HepG2 (cell line): ENCODE measurements around the gene KCNIP4.

Experiments
- CBX2 ChIP-seq, 2 experiments: fragments of 200-600 bp in 1 of 2; sonication (generic); formaldehyde crosslinking in 1 of 2; IDR thresholded peaks; 2 replicates each; pipeline versions ENCODE4 v1.7.0 to v1.8.1; 2018 to 2022; ENCODE audit warnings: low read depth in 2 of 2, low read length in 1 of 2, mild to moderate bottlenecking in 1 of 2, missing genetic modification reagents in 1 of 2
- ELF4 ChIP-seq: sonication (generic); formaldehyde crosslinking; IDR thresholded peaks from 2 replicates; pipeline ENCODE4 v1.5.0; 2020; ENCODE audit warnings: missing genetic modification reagents, mild to moderate bottlenecking, moderate library complexity, borderline replicate concordance
- EP300 ChIP-seq, 3 experiments: sonication (generic) in 1 of 3; formaldehyde crosslinking in 1 of 3; IDR thresholded peaks; 2 replicates each; pipeline versions ENCODE4 v1.5.1 to v1.6.1; 2011 to 2020; ENCODE audit warnings: low read depth in 2 of 3, low read length in 2 of 3, borderline replicate concordance in 1 of 3, improper control_type of control experiment in 1 of 3, mild to moderate bottlenecking in 1 of 3, missing genetic modification reagents in 1 of 3, moderate library complexity in 1 of 3
- LCORL ChIP-seq, 2 experiments: fragments of 450-650 bp in 1 of 2; sonication (generic) in 1 of 2; formaldehyde crosslinking in 1 of 2; IDR thresholded peaks; 2 replicates each; pipeline versions ENCODE4 v1.5.0 to v1.6.1; 2017 to 2020; ENCODE audit warnings: antibody characterized with exemption in 1 of 2, missing genetic modification reagents in 1 of 2
- RFX5 ChIP-seq: IDR thresholded peaks from 2 replicates; pipeline ENCODE4 v1.6.1; 2011; ENCODE audit warnings: low read depth, low read length, improper control_type of control experiment
- SIN3A ChIP-seq: IDR thresholded peaks from 2 replicates; pipeline ENCODE4 v1.6.1; 2011; ENCODE audit warnings: low read depth, mild to moderate bottlenecking, control low read depth, low read length, borderline replicate concordance
- ZNF317 ChIP-seq: sonication (generic); formaldehyde crosslinking; IDR thresholded peaks from 2 replicates; pipeline ENCODE4 v1.5.0; 2020; ENCODE audit warnings: mild to moderate bottlenecking, missing genetic modification reagents
- ZNF569 ChIP-seq: sonication (generic); formaldehyde crosslinking; IDR thresholded peaks from 2 replicates; pipeline ENCODE4 v1.5.0; 2020; ENCODE audit warnings: mild to moderate bottlenecking, missing genetic modification reagents, moderate library complexity, borderline replicate concordance

DNA sequence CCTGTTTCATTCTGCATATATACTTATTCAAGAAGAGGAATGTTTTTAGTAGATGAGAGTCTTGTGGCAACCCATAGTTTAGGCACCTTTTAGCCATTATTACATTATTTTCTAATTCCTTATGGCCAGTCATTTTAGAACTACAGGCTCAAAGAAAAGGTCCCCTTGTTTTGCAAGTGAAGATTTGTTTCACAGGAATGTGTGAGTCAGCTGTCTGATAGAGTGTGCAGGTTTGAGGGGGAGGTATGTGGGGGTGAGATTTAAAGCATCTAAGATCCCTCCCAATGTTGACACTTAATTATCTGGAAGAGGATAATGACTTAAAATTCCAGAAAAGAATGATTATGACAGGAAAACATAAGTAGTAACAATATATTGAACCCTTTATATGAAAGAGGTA is 495.6 kb downstream of the KCNIP4 start:
- TF ChIP-seq ZNF317 (CRISPR knock-in tag) = no peak
- no peak for TF ChIP-seq EP300 (IDR thresholded peaks at IDR 0.05; ENCODE audit: low read depth in 2 of 2, low read length in 2 of 2)
- TF ChIP-seq EP300 (CRISPR knock-in tag; IDR thresholded peaks at IDR 0.05; ENCODE audit: borderline replicate concordance) = no peak
- TF ChIP-seq SIN3A = no peak
- no peak for TF ChIP-seq CBX2 (IDR thresholded peaks at IDR 0.05; ENCODE audit: low read depth, low read length)
- no peak for TF ChIP-seq CBX2 (CRISPR knock-in tag; IDR thresholded peaks at IDR 0.05; ENCODE audit: low read depth)
- no peak for TF ChIP-seq ELF4 (CRISPR knock-in tag)
- TF ChIP-seq RFX5 = no peak
- no peak for TF ChIP-seq ZNF569 (CRISPR knock-in tag)
- no peak for TF ChIP-seq LCORL (IDR thresholded peaks at IDR 0.05)
- no peak for TF ChIP-seq LCORL (CRISPR knock-in tag; IDR thresholded peaks at IDR 0.05)
